GM20000 (cell line): ENCODE measurements around the gene NHSL2.

Source experiments
- DNase-seq: peaks from one replicate; pipeline ENCODE4 v3.0.0; 2012; ENCODE audit warnings: low spot score
- CTCF ChIP-seq: IDR thresholded peaks from 2 replicates; pipeline ENCODE4 v1.5.1; 2012; ENCODE audit warnings: mild to moderate bottlenecking, control low read depth; ENCODE audit errors: extremely low read depth, missing control alignments

Gene NHSL2

GRCh38 chrX:72031634-72032033, 121.0 kb downstream of the NHSL2 start:
- no peak for DNase-seq
- TF ChIP-seq CTCF = no peak

- TF ChIP-seq CTCF = no peak
- DNase-seq = no peak
These were observed 127.0 kb downstream of the NHSL2 start for GRCh38 chrX:72037601-72038000.

GRCh38 chrX:72038016-72038415, 127.4 kb downstream of the NHSL2 start:
- TF ChIP-seq CTCF = no peak
- DNase-seq = no peak

GRCh38 chrX:72038868-72039267, 128.2 kb downstream of the NHSL2 start:
- no peak for DNase-seq
- no peak for TF ChIP-seq CTCF

- TF ChIP-seq CTCF = no peak
- DNase-seq = no peak
These were observed 129.9 kb downstream of the NHSL2 start for GRCh38 chrX:72040506-72040905.

GRCh38 chrX:72041176-72041575, 130.5 kb downstream of the NHSL2 start:
- TF ChIP-seq CTCF = no peak
- no peak for DNase-seq

GRCh38 chrX:72041871-72042851, 131.5 kb downstream of the NHSL2 start:
- no peak for TF ChIP-seq CTCF
- DNase-seq = no peak
